IPS-NIHi7 (cell line): ENCODE results near the gene EFHD1.
"Not testable (repeated sequence)": the region's sequence is repeated elsewhere in the genome, so short reads cannot be mapped to it uniquely, and the experiment has no call there.

Experiments
- DNase-seq: peaks from one replicate; pipeline ENCODE4 v3.0.0; 2012; ENCODE audit warnings: mixed read lengths; ENCODE audit errors: extremely low spot score

Gene EFHD1

DNA sequence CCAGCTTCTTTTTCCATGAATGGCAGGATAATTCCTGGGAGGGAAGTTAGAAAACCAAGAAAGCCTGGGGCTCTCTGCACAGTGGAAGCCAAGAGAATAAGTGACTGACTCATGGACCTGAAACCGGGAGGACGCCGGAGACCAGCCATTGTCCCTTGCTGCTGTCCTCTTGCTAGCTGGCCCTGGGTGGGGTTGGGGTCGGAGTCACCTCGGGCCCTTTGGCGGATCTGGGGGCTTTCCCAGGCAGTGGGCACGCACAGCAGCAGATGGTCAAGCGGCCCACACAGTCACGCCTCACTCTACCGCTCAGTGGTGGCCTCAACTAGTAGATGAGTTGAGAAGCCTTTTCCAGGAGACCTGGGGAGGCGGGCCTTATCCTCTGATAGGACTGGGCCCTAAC is 15.6 kb downstream of the EFHD1 start:
- no peak for DNase-seq

DNA sequence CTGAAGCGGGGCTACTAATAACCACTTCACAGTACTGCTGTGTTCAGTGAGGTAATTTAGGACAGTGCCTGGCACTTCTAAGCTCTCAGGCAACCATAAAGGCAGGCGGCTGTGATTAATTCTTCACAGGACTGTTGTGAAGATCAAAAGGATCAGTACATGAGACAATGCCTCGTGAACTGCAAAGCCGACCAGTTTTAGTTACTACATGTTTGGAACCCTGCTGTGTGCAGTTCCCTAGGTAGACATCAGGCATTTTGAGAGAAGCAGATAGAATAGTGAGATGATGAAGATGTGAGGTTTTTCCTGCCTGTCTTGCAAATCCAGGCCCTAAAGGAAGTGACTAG is 19.1 kb downstream of the EFHD1 start:
- DNase-seq = no peak

DNA sequence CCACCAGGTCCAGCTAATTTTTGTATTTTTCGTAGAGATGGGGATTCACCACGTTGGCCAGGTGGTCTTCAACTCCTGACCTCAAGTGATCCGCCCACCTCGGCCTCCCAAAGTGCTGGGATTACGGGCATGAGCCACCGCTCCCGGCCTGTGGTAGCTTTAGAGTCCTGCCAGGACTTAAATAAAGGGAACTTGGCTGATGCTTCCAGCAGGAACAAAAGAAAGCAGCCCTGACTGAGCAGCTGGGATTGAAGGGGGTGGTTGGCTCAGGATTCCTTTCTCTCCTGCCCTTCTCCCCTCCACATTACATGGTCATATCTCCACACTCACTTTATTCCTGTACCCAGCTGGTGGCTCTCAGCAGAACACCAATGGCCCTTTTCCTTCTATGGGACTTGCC is 20.0 kb downstream of the EFHD1 start:
- no peak for DNase-seq

DNA sequence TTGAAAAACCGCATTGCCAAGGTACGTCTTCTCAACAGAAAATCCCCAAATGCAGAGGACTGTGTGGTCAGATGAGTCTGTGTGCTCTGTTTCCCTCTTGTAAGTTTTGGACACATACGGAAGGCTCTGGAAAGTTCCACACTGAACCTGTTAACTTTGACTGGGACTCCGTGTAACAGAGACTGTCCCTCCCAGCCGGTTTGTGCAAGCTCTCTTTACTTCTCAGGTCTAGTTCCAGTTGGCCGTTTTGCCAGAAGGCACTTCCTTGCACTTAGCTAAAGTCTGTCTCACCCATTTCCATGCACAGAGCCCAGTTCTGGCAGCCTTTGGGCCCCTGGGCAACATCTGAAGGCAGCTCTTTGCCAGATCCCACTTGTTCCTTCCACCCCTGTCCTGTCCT is 22.0 kb downstream of the EFHD1 start:
- no peak for DNase-seq

DNA sequence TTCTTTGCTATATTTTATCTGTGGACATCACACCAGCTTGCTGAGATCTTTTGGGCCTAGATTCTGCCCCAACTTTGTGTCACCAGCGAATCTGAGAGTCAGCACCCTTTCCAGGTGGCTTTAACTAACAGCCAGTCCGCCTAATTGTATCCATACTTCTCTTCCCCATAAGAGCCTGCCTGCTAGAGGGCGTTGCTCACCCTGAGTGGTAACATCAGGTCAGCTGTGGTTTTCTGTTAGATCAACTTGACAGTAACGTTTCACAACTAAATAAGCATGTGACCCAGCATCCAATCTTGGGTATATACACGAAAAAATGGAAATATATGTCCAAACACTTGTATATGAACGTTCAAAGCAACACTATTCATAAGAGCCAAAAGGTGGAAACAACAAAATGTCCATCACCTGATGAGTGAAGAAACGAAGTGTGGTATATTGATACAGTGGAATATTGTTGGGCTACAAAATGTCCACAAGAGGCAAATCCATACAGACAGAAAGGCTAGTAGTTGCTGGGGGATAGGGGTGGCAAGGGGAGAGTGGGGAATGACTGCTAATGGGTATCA is 24.9 kb downstream of the EFHD1 start:
- DNase-seq = peak; percentile 59

DNA sequence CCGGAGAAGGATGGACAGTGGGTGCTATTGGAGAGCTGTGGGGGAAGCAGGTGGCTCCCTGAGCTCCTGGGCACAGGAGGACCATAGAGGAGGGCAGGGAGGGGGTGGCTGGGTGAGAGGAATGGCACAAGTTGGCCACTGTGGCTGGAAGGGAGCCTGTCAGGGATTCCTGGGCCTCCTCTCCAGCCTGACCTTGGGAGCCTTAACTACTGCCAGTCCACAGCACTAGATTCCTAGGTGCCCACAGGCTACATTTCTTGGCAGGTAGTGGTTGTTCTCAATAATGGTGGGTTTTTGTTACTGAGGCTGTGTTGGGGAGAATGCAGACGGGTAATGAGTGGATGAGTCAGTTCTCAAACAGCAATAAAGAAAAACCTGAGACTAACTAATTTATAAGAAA is 26.0 kb downstream of the EFHD1 start:
- no peak for DNase-seq

DNA sequence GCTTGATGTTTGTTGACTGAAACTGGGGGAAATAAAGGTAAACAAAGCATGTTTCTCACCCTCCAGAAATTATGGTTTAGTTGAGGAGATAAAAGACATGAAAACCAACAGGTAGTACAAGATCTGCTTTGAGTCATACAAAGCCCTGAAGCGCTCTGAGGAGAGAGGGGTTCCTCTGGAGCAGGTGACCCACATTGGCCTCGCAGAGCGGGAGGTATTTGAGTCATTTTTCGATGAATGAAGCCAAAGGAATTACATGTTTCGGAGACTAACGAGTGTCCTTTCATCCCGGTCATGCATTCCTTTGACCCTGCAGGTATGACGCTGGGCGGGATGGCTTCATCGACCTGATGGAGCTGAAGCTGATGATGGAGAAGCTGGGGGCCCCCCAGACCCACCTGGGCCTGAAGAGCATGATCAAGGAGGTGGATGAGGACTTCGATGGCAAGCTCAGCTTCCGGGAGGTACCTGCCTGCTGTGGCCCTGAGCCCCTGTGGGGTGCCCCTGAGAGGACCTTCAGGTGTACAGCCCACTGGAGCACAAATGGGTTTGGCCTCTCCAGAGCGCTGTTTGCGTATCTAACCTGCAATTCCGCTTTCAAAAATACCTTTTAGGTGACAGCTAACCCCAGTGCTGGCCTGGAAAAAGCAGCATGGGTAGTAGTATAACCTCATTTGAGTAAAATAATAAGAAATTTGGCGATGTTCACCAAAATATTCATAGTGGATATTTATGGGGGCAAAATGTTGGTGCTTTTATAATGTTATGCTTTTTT is 29.3 kb downstream of the EFHD1 start:
- DNase-seq = peak; percentile 8

DNA sequence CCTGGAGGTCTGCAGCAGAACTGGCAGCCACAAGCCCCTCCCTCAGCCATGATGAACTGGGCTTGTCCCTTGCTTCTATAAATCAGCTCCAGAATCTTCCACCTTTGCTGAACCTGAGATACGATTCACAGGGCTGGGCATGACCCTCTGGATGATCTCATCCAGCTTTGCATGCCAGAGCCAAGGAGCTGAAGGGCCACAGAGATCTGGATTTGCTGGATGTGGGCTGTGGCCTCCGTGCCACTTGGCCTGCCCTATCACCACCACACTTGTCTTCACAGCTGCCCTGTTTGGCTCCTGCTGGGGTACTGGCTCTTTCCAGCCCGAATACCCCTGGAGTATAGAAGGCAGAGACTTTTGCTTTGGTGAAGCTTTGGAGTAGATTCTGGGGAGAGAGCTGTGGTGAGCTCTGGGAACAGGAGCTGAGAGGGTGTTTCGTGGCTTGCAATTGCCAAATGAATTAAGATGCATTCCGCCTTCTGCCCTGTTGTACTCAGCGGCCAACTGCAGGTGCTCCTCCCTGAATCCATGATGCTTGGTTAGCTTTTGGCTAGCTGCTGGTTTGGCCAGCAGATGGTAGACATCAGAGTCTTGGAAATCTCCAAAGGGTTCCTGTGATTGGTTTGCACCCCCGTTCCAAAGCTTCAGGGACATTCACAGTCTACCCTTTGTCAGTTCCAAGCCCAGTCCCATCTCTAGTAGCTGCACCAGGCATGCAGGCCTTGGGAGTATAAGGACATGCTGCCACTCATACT is 32.8 kb downstream of the EFHD1 start:
- DNase-seq = no peak

DNA sequence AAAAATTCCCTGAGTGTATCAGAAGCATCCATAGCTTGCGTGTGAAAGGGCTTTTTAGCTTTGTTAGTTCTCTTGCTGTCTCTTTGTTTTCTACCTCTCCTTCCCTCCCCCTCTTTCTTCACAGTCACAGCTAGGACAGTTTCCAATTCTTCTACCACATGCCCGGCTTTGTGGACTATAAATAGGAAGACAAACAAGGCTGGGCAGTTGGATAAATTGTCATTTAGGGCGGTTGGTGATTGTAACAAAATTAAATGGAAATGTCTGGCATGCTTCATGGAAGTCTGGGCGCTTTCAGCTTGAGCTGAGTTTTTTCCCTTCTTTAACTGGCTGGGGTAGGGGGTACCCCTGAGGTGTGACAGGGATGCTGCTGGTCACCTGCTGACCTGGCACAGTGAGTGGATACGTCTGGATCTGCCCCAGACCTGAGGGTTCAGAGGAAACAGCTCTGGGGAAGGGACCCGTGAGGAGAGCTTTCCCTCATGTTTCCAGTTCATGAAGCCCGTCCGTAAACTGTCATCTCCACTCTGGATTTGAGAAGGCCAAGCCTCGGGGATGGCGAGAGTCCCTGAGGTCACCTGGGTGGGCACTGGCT is 34.7 kb downstream of the EFHD1 start:
- no peak for DNase-seq

DNA sequence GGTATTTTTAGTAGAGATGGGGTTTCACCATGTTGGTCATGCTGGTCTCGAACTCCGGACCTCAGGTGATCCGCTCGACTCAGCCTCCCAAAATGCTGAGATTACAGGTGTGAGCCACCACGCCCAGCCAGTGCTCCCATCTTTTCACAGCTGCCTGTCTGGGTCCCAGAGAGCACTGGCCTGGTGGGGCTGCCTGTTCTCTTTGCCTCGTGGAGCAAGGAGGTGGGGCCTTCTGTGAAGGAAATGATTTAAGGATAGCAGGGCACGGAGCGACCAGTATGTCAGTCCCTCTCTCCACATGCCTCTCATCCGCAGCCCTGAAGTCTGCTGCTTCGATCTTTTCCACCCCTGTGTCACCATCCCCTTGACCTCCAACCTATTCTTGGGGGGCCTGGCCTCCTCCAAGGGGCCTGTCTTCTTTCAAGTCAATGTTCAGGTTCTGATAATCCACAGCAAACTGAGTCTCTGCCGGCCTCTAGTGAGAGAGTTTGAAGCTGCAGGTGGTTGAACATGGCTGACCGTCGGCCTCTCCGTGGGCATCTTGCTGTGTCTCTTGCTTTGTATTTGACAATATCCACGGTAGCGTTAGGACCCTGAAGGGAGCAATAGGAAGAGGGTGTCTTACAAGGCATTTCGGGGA is 35.5 kb downstream of the EFHD1 start:
- DNase-seq = peak; percentile 61

DNA sequence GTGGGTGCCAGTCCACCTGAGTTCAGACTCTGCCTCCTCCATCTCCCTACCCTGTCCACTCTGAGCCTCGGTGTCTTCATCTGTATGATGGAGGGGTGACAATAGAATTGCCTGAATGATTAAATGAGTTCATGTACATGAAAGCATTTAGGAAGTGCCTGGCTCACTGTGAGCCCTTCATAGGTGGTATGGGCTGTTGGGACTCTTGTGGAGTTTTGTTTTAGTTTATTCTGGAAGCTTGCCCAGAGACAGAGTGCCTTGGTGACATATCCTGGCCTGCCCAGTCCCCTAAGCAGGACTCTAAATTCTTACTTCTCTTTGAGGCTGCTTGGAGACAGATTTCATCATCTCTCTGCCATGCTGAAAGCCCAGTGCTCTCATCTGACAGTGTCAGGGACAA is 39.2 kb downstream of the EFHD1 start:
- DNase-seq = no peak

DNA sequence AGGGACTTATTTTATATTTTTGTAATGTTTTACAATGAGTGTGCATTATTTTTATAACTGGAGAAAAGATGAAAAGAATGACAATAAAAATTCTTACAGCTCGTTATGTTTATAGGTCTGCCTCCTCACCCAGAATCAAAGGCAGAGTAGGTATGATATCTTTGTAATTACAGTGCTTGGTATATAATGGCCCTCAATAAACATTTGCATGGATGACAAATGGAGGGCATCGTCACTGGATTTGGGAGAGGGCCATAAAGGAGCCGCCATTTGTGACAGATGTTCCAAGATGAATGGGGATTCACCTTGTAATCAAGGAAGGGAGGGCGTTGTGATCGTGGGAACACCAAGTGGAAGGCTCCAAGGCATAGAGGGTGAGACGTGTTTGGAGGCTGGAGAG is 41.1 kb downstream of the EFHD1 start:
- DNase-seq = no peak

DNA sequence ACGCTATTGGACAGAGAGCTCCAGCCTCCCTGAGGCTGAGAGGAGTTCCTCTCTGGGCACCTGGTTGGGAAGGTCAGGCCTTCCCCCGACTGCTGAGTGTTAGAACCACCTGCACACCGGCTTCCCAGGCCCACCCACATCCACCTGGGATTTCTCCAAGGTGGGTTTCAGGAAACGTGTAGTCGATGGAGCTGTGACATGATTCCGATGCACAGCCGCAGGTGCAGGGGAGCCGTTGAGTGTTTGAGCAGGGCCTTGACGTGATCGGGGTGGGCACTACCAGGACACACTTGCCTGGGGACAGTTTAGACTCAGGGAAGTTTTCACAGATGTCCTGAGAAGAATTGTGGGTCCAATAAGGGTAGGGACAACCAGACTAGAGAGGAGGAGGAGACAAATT is 42.0 kb downstream of the EFHD1 start:
- no peak for DNase-seq

DNA sequence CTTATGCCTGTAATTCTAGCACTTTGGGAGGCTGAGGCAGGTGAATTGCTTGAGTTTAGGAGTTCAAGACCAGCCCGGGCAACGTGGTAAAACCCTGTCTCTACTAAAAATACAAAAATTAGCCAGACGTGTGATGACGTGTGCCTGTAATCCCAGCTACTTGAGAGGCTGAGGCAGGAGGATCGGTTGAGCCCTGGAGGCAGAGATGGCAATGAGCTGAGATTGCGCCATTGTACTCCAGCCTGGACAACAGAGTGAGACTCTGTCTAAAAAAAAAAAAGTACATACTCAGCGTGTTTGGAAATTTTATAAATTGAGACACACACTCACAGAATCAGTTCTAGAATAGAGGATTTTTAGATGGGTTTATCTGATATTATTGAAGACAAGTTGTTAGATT is 46.6 kb downstream of the EFHD1 start:
- DNase-seq = no peak

DNA sequence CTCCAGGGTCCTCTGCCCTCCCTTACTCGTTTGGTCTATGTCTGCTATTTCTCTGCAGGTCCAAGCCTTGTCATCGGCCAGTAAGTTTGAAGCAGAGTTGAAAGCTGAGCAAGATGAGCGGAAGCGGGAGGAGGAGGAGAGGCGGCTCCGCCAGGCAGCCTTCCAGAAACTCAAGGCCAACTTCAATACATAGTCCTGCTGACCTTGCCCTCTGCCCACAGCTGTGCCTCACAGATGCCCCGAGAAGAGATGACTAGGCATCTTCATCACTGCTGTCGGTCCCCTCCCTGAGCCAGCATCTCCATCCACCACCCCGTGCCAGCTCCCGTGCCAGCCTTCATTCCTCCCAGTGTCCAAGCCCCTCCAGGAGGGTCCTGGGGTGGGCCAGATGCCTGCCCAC is 48.1 kb downstream of the EFHD1 start:
- DNase-seq = no peak

DNA sequence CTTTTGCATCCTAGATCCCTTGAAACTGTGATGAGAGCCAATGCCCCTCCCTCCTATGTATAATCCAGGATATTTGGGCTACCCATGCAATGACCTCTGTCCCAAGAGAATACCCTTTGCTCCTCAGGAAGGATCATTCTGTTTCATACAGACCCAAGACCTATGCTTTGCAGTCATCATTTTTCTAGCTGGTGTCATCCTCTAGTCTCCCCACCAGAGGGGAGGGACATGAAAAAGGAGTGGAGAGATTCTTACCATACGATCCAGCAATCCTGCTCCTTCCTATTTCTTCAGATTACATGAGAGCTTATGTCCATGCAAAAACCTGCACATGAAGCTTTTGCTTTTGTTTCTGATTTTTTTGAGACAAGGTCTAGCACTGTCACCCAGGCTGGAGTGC is 50.0 kb downstream of the EFHD1 start:
- DNase-seq = no peak

DNA sequence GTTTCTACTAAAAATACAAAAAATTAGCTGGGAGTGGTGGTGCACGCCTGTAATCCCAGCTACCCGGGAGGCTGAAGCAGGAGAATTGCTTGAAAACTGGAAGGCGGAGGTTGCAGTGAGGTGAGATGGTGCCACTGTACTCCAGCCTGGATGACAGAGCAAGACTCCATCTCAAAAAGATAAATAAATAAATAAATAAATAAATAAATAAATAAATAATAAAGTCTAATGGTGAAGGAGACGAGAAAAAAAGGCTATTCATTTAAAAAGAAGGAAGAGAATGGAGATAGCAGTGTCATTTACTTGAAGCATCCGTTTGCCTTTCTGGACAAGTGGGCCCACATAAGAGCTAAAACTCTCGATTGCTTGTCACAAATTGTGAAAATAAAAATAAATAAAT is 52.0 kb downstream of the EFHD1 start:
- not testable (repeated sequence) for DNase-seq

DNA sequence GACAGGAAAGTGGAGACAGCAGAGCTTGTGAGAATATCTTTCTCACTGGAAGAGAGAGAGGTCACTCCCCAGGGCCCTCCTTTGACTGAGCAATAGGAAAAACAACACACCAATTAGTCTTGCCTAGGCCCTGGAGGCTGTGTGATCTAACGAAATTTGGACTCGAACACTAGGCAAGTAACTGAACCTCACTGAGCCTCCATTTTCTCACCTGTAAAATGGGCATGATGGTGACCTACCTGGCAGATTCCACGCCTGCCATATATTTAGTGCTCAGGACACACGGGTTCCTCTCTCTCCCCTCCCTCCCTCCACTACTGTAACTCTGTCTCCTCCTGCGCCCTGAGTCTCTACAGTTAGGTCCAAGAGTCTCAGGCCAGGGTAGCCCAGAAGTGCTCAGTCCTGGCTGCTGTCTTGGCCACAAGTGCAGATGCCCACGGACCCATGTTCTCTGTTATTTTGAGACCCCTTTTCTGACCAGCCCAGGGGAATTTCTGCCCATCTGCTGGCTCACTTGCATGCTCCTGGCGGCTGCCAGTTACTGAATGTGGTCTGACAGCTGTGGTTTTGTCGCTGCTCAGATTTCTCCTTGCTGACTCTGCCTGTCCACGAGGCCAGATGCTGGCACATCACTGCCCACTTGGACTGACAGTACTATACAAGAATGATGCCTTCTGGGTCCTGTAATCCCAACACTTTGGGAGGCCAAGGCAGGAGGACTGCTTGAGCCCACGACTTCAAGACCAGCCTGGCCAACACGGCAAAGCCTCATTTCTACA is 54.2 kb downstream of the EFHD1 start:
- DNase-seq = no peak

DNA sequence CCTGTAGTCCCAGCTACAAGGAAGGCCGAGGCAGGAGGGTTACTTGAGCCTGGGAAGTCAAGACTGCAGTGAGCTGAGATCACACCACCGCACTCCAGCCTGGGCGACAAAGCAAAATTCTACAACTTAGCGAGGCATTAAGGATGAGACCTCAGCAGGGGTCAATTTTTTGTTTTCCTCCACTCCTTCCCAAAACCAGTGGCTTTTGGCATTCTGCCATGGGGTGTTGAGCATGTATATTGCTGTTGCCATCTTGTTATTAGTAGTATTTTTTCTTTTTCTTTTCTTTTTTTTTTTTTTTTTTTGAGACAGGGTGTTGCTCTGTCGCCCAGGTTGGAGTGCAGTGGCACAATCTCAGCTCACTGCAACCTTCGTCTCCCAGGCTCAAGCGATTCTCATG is 54.8 kb downstream of the EFHD1 start:
- no peak for DNase-seq

DNA sequence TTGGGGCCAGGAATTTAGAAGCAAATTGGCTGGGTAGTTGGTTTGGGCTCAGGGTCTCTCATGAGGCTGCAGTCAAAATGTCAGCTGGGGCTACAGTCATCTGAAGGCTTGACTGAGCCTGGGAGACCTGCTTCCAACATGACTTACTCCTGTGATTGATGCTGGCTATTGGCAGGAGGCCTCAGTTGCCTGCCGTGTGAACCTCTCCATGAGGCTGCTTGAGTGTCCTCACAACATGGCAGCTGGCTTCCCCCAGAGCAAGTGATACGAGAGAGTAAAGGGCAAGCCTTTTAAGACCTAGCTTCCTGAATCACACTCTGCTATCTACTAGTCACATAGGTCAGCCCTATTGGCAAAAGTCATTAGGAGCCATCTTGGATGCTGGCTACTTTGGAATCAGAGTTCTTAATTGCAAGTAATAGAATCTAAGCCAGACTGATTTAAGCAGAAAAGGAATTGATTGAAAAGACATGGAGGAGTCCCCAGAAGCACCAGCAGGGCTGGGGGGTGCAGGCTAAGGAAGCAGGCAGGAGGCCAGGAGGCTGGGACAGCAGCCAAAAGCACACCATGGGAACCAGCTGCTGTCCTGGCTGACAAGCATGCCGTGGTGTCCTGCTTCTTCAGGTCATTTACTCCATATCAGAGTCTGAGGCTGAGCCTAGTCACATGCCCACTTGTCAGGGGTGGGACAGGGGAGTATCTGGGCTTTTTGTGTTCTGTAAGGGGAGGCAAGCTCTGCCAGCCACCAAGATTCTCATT is 55.9 kb downstream of the EFHD1 start:
- DNase-seq = no peak

DNA sequence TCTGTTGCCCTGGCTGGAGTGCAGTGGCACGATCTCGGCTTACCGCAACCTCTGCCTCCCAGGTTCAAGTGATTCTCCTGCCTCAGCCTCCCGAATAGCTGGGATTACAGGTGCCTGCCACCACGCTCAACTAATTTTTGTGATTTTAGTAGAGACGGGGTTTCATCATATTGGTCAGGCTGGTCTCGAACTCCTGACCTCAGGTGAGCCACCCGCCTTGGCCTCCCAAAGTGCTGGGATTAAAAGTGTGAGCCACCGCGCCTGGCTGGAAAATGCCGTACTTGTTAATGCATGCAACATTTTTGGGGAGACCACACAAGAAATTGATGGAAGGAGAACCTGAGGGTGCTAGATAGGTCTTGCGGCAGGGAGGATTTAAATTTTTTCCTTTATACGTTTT is 57.7 kb downstream of the EFHD1 start:
- not testable (repeated sequence) for DNase-seq
